GM10847 (cell line): Measurements from ENCODE around the gene DNASE1L1.
A peak's percentile ranks its signal among the peaks of the same experiment; 100 is the strongest.

ENCODE experiments used
- POLR2A ChIP-seq: IDR thresholded peaks from 2 replicates; pipeline ENCODE4 v1.6.1; 2011; ENCODE audit not compliant: insufficient read length; ENCODE audit errors: extremely low read depth

Gene DNASE1L1

GRCh38 chrX:154378799-154379568 is 30.1 kb downstream of the DNASE1L1 start, which contains the start of gene EMD:
Gene EMD, plus strand, starts transcription at chrX:154379295. Its CDS starts 190 bp downstream, at chrX:154379485.
- peak; percentile 58 for TF ChIP-seq POLR2A

- TF ChIP-seq POLR2A = peak; percentile 49
These were observed 30.8 kb downstream of the DNASE1L1 start for GRCh38 chrX:154378059-154378798.

GRCh38 chrX:154376774-154377173 is 32.3 kb downstream of the DNASE1L1 start:
- TF ChIP-seq POLR2A = no peak

- TF ChIP-seq POLR2A = no peak
These were observed 33.9 kb downstream of the DNASE1L1 start for GRCh38 chrX:154375156-154375504.

GRCh38 chrX:154374313-154375155 is 34.5 kb downstream of the DNASE1L1 start, which contains the start of gene FLNA:
Gene FLNA, minus strand, starts transcription at chrX:154374634. Its CDS starts 3,389 bp downstream, at chrX:154371245.
- no peak for TF ChIP-seq POLR2A

GRCh38 chrX:154373340-154374306 is 35.4 kb downstream of the DNASE1L1 start:
- TF ChIP-seq POLR2A = no peak

GRCh38 chrX:154372612-154373022 is 36.4 kb downstream of the DNASE1L1 start:
- no peak for TF ChIP-seq POLR2A

- TF ChIP-seq POLR2A = peak; percentile 9
These were observed 37.2 kb downstream of the DNASE1L1 start for GRCh38 chrX:154371789-154372300.

GRCh38 chrX:154371017-154371788 is 37.9 kb downstream of the DNASE1L1 start:
- TF ChIP-seq POLR2A = peak; percentile 99

- no peak for TF ChIP-seq POLR2A
These were observed 38.6 kb downstream of the DNASE1L1 start for GRCh38 chrX:154370300-154371016.

- TF ChIP-seq POLR2A = no peak
These were observed 39.4 kb downstream of the DNASE1L1 start for GRCh38 chrX:154369449-154370299.
